ENCODE data around the gene MAP3K4. TPM values are rescaled to one million over a fixed set of nuclear protein-coding genes. Genes with fewer than 3 reads are reported as not detected.

MAP3K4 gene
- total RNA-seq: 29.1 and 54.7 TPM in 2 replicates

GRCh38 chr6:160991406-160992060 is at the start of gene MAP3K4:
Gene MAP3K4, plus strand, starts transcription at chr6:160991769. Its CDS starts 163 bp downstream, at chr6:160991932.

